IMR-90 (cell line): Measurements from ENCODE around the gene ARL8B. TPM values are rescaled to one million over a fixed set of nuclear protein-coding genes. Genes with fewer than 3 reads are reported as not detected.

Experiments
- ATAC-seq: fragments of 200-7000 bp; cut with Tn5 transposase; 2 replicates; pipeline ENCODE4 v1.9.1; 2020; ENCODE audit warnings: low read depth, mild to moderate bottlenecking, moderate library complexity
- BruUV-seq: library from RNA; stranded (reverse); fragments of 400-500 nt; replicated peaks from 2 replicates; lab custom pipeline; 2021; lab: Mats Ljungman, UMichigan
- CTCF ChIA-PET: fragments of 300-600 bp; formaldehyde crosslinking; extraction: SDS; loops from one replicate; lab custom pipeline; 2021; ENCODE audit warnings: antibody characterized with exemption; lab: Yijun Ruan, JAX
- POLR2A ChIA-PET: fragments of 300-600 bp; sonication (Branson Sonifier 250); formaldehyde crosslinking; loops from one replicate; lab custom pipeline; 2022; ENCODE audit warnings: antibody characterized with exemption; ENCODE audit not compliant: unreplicated experiment; lab: Charles Lee
- DNase-seq: peaks from one replicate; pipeline ENCODE4 v3.0.0; 2013
- H2AFZ ChIP-seq: replicated peaks from 2 replicates; pipeline ENCODE3; 2013; ENCODE audit warnings: low read length, mild to moderate bottlenecking; ENCODE audit not compliant: poor library complexity
- H2AK5ac ChIP-seq: 2 replicates; pipeline ENCODE4 v1.6.1; 2013; ENCODE audit warnings: low read depth, low read length, inconsistent platforms
- H2AK9ac ChIP-seq: replicated peaks from 2 replicates; pipeline ENCODE3; 2013; ENCODE audit warnings: mild to moderate bottlenecking, low read depth, low read length, moderate library complexity; ENCODE audit not compliant: poor library complexity
- H2BK120ac ChIP-seq: 2 replicates; pipeline ENCODE4 v1.6.1; 2013; ENCODE audit warnings: low read depth, low read length, inconsistent platforms
- H2BK15ac ChIP-seq: 3 replicates; pipeline ENCODE4 v1.6.1; 2013; ENCODE audit warnings: low read depth, low read length, inconsistent platforms
- H2BK20ac ChIP-seq: 2 replicates; pipeline ENCODE4 v1.6.1; 2013; ENCODE audit warnings: low read depth, mild to moderate bottlenecking, inconsistent platforms, low read length, moderate library complexity
- H2BK5ac ChIP-seq: 2 replicates; pipeline ENCODE4 v1.6.1; 2013; ENCODE audit warnings: mild to moderate bottlenecking, low read depth, low read length, inconsistent platforms; ENCODE audit not compliant: poor library complexity, severe bottlenecking
- H3K14ac ChIP-seq: replicated peaks from 2 replicates; pipeline ENCODE4 v1.6.1; 2013; ENCODE audit warnings: low read depth, low read length, inconsistent platforms
- H3K18ac ChIP-seq: 2 replicates; pipeline ENCODE4 v1.6.1; 2013; ENCODE audit warnings: low read depth, low read length, control low read depth
- H3K23ac ChIP-seq: 2 replicates; pipeline ENCODE4 v1.6.1; 2013; ENCODE audit warnings: low read depth, low read length, inconsistent platforms
- H3K27ac ChIP-seq: 2 replicates; pipeline ENCODE4 v1.5.1; 2013; ENCODE audit warnings: mild to moderate bottlenecking, control low read depth, low read length; ENCODE audit not compliant: insufficient read depth
- H3K27me3 ChIP-seq: 2 replicates; pipeline ENCODE4 v1.6.1; 2013; ENCODE audit warnings: low read length; ENCODE audit not compliant: control insufficient read depth, insufficient read depth
- H3K36me3 ChIP-seq: 2 replicates; pipeline ENCODE4 v1.6.1; 2013; ENCODE audit warnings: low read length, mixed read lengths; ENCODE audit not compliant: control insufficient read depth, insufficient read depth
- H3K4ac ChIP-seq: 2 replicates; pipeline ENCODE4 v1.6.1; 2013; ENCODE audit warnings: low read depth, low read length, inconsistent platforms
- H3K4me1 ChIP-seq: 2 replicates; pipeline ENCODE4 v1.6.1; 2013; ENCODE audit warnings: low read length, mixed read lengths; ENCODE audit not compliant: control insufficient read depth, insufficient read depth
- H3K4me2 ChIP-seq: 2 replicates; pipeline ENCODE4 v1.6.1; 2013; ENCODE audit warnings: low read depth, mild to moderate bottlenecking, control low read depth, low read length, moderate library complexity
- H3K4me3 ChIP-seq: 2 replicates; pipeline ENCODE4 v1.5.1; 2013; ENCODE audit warnings: low read depth, mild to moderate bottlenecking, control low read depth, low read length, moderate library complexity; ENCODE audit not compliant: insufficient read depth
- H3K56ac ChIP-seq: 2 replicates; pipeline ENCODE4 v1.6.1; 2013; ENCODE audit warnings: low read length, inconsistent platforms; ENCODE audit not compliant: insufficient read depth; ENCODE audit errors: extremely low read depth
- H3K79me1 ChIP-seq, 2 experiments: 2 replicates each; pipeline ENCODE4 v1.6.1; 2013; ENCODE audit warnings: low read length in 2 of 2, inconsistent platforms in 1 of 2, low read depth in 1 of 2
- H3K9ac ChIP-seq: 2 replicates; pipeline ENCODE4 v1.6.1; 2013; ENCODE audit warnings: low read depth, low read length, control low read depth
- H3K9me1 ChIP-seq: 2 replicates; pipeline ENCODE4 v1.6.1; 2013; ENCODE audit warnings: low read length, inconsistent platforms; ENCODE audit not compliant: insufficient read depth
- H3K9me3 ChIP-seq: 2 replicates; pipeline ENCODE4 v1.6.1; 2013; ENCODE audit warnings: low read length; ENCODE audit not compliant: control insufficient read depth, insufficient read depth
- H4K20me1 ChIP-seq: 2 replicates; pipeline ENCODE4 v1.6.1; 2013; ENCODE audit warnings: low read length, inconsistent platforms; ENCODE audit not compliant: insufficient read depth
- H4K5ac ChIP-seq: 2 replicates; pipeline ENCODE4 v1.6.1; 2013; ENCODE audit warnings: mild to moderate bottlenecking, low read depth, low read length, control low read depth
- H4K8ac ChIP-seq, 2 experiments: 2 replicates each; pipeline ENCODE4 v1.6.1; 2013; ENCODE audit warnings: low read depth in 2 of 2, low read length in 2 of 2, control low read depth in 1 of 2, inconsistent platforms in 1 of 2
- H4K91ac ChIP-seq: 2 replicates; pipeline ENCODE4 v1.6.1; 2013; ENCODE audit warnings: low read depth, low read length, inconsistent platforms; ENCODE audit not compliant: insufficient read depth
- BHLHE40 ChIP-seq: fragments of 150-350 bp; IDR thresholded peaks from 2 replicates; pipeline ENCODE4 v1.6.1; 2016; ENCODE audit warnings: mild to moderate bottlenecking, low read depth, low read length
- CEBPB ChIP-seq: IDR thresholded peaks from 2 replicates; pipeline ENCODE4 v1.6.1; 2012; ENCODE audit warnings: low read depth, low read length, improper control_type of control experiment
- CHD1 ChIP-seq: IDR thresholded peaks from 2 replicates; pipeline ENCODE4 v1.6.1; 2012; ENCODE audit warnings: low read depth, low read length, improper control_type of control experiment
- FOS ChIP-seq: fragments of 150-350 bp; IDR thresholded peaks from 2 replicates; pipeline ENCODE4 v1.6.1; 2016; ENCODE audit warnings: low read depth, low read length
- MAFK ChIP-seq: IDR thresholded peaks from 2 replicates; pipeline ENCODE4 v1.6.1; 2012; ENCODE audit warnings: low read depth, low read length, improper control_type of control experiment
- MXI1 ChIP-seq: IDR thresholded peaks from 2 replicates; pipeline ENCODE4 v1.6.1; 2012; ENCODE audit warnings: low read depth, mild to moderate bottlenecking, low read length, moderate library complexity, borderline replicate concordance
- POLR2A ChIP-seq: IDR thresholded peaks from 2 replicates; pipeline ENCODE4 v1.6.1; 2012; ENCODE audit warnings: mild to moderate bottlenecking, low read depth, low read length
- RFX5 ChIP-seq: IDR thresholded peaks from 2 replicates; pipeline ENCODE4 v1.8.0; 2012; ENCODE audit warnings: low read depth, mild to moderate bottlenecking, low read length, moderate library complexity
- USF2 ChIP-seq: fragments of 150-350 bp; IDR thresholded peaks from 2 replicates; pipeline ENCODE4 v1.6.1; 2017; ENCODE audit warnings: mild to moderate bottlenecking, antibody characterized with exemption, low read length, low read depth
- WGBS, 2 experiments: methylation state at CpG; one replicate each; pipeline versions ENCODE4 v1.1.5 to v1.1.7; 2013; ENCODE audit warnings: missing lambda C conversion rate in 2 of 2; ENCODE audit not compliant: insufficient read length in 1 of 2; ENCODE audit errors: extremely low coverage in 2 of 2; 5-methylcytosine and 5-hydroxymethylcytosine counted together
- dilution Hi-C: fragments of 300-500 bp; cut with HindIII; formaldehyde crosslinking; loops from one replicate; pipeline ENCODE4 v1.14.3; 2018; ENCODE audit warnings: low sequenced_read_pairs; ENCODE audit not compliant: unreplicated experiment
- in situ Hi-C: fragments of 300-500 bp; cut with MboI; formaldehyde crosslinking; loops from 3 replicates; pipeline ENCODE4 v1.14.3; 2019; ENCODE audit warnings: low sequenced_read_pairs, inconsistent platforms, mixed read lengths
- intact Hi-C: fragments of 100-400 bp; cut with micrococcal nuclease; formaldehyde crosslinking; loops from 2 replicates; pipeline ENCODE4 v1.10.0; 2022
- polyA plus RNA-seq, 3 experiments: library from polyadenylated mRNA; depleted of rRNA; stranded (reverse); fragments of >200 nt; gene quantifications; 2 replicates each; pipeline ENCODE4 v1.2.3, GENCODE V29; 2012; ENCODE audit warnings: low replicate concordance in 1 of 3
- total RNA-seq: library from RNA; depleted of rRNA; stranded (reverse); fragments of >200 nt; gene quantifications from 2 replicates; pipeline ENCODE4 v1.2.3, GENCODE V29; 2012
- TF ChIP-seq, protein P1 (sequence below): fragments of 150-350 bp; IDR thresholded peaks from 2 replicates; pipeline ENCODE4 v1.6.1; 2016; ENCODE audit warnings: low read depth, mild to moderate bottlenecking, low read length, moderate library complexity, borderline replicate concordance
- TF ChIP-seq, protein P2 (sequence below): conservative IDR thresholded peaks from 2 replicates; pipeline ENCODE4 v1.5.1; 2012; ENCODE audit warnings: mild to moderate bottlenecking, low read depth, low read length, improper control_type of control experiment

The ARL8B gene
- total and polyA plus RNA-seq, 2 of the 4 experiments (the other 2 are of a cell fraction) = 32.3 to 47.0 TPM

- 100% methylated on average over 2 of the region's 5 CpGs; no CpG with 5 or more reads in 1 of the 2 experiments for WGBS, 2 experiments
- no TSS peak for BruUV-seq
These were observed 48.9 kb downstream of the ARL8B start for GRCh38 chr3:5170975-5171374.

More at GRCh38 chr3:5170975-5171374, 48.9 kb downstream of the ARL8B start:
- Histone ChIP-seq H3K9me1 (peaks cover 3% of the 10 kb centered on the region), H3K4me1 (no peaks in the 10 kb centered on the region), H3K9me3 (no peaks in the 10 kb centered on the region), H2AK5ac (no peak overlapping the region), H3K27me3 (no peaks in the 10 kb centered on the region), H3K4me2 (no peak overlapping the region), H3K56ac (no peak overlapping the region), H3K36me3 (peaks cover 16% of the 10 kb centered on the region), H2AK9ac (no peak overlapping the region), H2BK5ac (no peak overlapping the region), H3K23ac (no peak overlapping the region), H2BK15ac (no peak overlapping the region), H4K5ac (no peak overlapping the region), H3K14ac (no peak overlapping the region), H3K27ac (no peak overlapping the region), H3K79me1 (peaks cover 24 to 27% of the 10 kb centered on the region in 2 experiments), H3K9ac (no peak overlapping the region), H3K4ac (no peak overlapping the region), H4K91ac (no peak overlapping the region), H2BK120ac (no peak overlapping the region), H4K8ac (no peak overlapping the region), H4K20me1 (peaks cover 19% of the 10 kb centered on the region; the same call in 1 of the 2 replicates), H2BK20ac (no peak overlapping the region), H2AFZ (no peak overlapping the region), H3K4me3 (no peak overlapping the region), H3K18ac (no peak overlapping the region)
- dilution Hi-C loops = no loop called here
- ATAC-seq = no peak
- ChIA-PET CTCF (no interaction called here), POLR2A (no interaction called here)
- intact Hi-C loops = no loop called here
- in situ Hi-C loops = no loop called here
- no peak for DNase-seq
- TF ChIP-seq BHLHE40 = no peak
- TF ChIP-seq MXI1 = no peak
- TF ChIP-seq USF2 = no peak
- no peak for TF ChIP-seq FOS
- TF ChIP-seq RFX5 = no peak
- TF ChIP-seq, protein P1, sequence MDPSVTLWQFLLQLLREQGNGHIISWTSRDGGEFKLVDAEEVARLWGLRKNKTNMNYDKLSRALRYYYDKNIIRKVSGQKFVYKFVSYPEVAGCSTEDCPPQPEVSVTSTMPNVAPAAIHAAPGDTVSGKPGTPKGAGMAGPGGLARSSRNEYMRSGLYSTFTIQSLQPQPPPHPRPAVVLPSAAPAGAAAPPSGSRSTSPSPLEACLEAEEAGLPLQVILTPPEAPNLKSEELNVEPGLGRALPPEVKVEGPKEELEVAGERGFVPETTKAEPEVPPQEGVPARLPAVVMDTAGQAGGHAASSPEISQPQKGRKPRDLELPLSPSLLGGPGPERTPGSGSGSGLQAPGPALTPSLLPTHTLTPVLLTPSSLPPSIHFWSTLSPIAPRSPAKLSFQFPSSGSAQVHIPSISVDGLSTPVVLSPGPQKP = no peak
- TF ChIP-seq, protein P2, sequence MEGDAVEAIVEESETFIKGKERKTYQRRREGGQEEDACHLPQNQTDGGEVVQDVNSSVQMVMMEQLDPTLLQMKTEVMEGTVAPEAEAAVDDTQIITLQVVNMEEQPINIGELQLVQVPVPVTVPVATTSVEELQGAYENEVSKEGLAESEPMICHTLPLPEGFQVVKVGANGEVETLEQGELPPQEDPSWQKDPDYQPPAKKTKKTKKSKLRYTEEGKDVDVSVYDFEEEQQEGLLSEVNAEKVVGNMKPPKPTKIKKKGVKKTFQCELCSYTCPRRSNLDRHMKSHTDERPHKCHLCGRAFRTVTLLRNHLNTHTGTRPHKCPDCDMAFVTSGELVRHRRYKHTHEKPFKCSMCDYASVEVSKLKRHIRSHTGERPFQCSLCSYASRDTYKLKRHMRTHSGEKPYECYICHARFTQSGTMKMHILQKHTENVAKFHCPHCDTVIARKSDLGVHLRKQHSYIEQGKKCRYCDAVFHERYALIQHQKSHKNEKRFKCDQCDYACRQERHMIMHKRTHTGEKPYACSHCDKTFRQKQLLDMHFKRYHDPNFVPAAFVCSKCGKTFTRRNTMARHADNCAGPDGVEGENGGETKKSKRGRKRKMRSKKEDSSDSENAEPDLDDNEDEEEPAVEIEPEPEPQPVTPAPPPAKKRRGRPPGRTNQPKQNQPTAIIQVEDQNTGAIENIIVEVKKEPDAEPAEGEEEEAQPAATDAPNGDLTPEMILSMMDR = no peak
- no peak for TF ChIP-seq POLR2A
- TF ChIP-seq CHD1 = no peak
- no peak for TF ChIP-seq MAFK
- TF ChIP-seq CEBPB = no peak
